Liver (tissue), 9 donors: Measurements from ENCODE around the gene CPNE5. TPM values are rescaled to one million over a fixed set of nuclear protein-coding genes. Genes with fewer than 3 reads are reported as not detected.

Source experiments
- DNase-seq: peaks from one replicate; pipeline ENCODE4 v3.0.0-alpha.2; 2017; ENCODE audit warnings: low spot score
- H3K27ac ChIP-seq, 2 donors: one replicate each; pipeline ENCODE4 v1.7.0; 2013; ENCODE audit warnings: inconsistent platforms in 2 of 2, low read length in 2 of 2, control low read depth in 1 of 2, low read depth in 1 of 2, mild to moderate bottlenecking in 1 of 2
- H3K27me3 ChIP-seq, 4 donors: one replicate each; pipeline versions ENCODE4 v1.6.1 to v1.7.0; 2013; ENCODE audit warnings: low read length in 3 of 4, inconsistent platforms in 1 of 4, mild to moderate bottlenecking in 1 of 4, moderate library complexity in 1 of 4; ENCODE audit not compliant: control insufficient read depth in 4 of 4, insufficient read depth in 4 of 4
- H3K36me3 ChIP-seq, 4 donors: one replicate each; pipeline versions ENCODE4 v1.6.1 to v1.7.0; 2013; ENCODE audit warnings: low read length in 3 of 4, mild to moderate bottlenecking in 3 of 4, low read depth in 1 of 4, moderate library complexity in 1 of 4; ENCODE audit not compliant: control insufficient read depth in 4 of 4, insufficient read depth in 3 of 4
- H3K4me1 ChIP-seq, 4 donors: one replicate each; pipeline versions ENCODE4 v1.6.1 to v1.7.0; 2013; ENCODE audit warnings: low read length in 3 of 4, mild to moderate bottlenecking in 3 of 4, moderate library complexity in 1 of 4; ENCODE audit not compliant: control insufficient read depth in 4 of 4, insufficient read depth in 4 of 4
- H3K4me3 ChIP-seq, 3 donors: one replicate each; pipeline versions ENCODE4 v1.6.1 to v1.7.0; 2013; ENCODE audit warnings: low read length in 3 of 3, control low read depth in 1 of 3, low read depth in 1 of 3, mild to moderate bottlenecking in 1 of 3
- H3K9ac ChIP-seq, 2 donors: one replicate each; pipeline ENCODE4 v1.7.0; 2013; ENCODE audit warnings: low read length in 2 of 2, mild to moderate bottlenecking in 2 of 2, moderate library complexity in 2 of 2, control low read depth in 1 of 2, low read depth in 1 of 2
- H3K9me3 ChIP-seq, 4 donors: one replicate each; pipeline versions ENCODE4 v1.6.1 to v1.7.0; 2013; ENCODE audit warnings: low read length in 3 of 4; ENCODE audit not compliant: control insufficient read depth in 4 of 4
- EGR1 ChIP-seq, 2 donors: IDR thresholded peaks; 2 replicates each; pipeline ENCODE4 v1.6.1; 2016 to 2018; ENCODE audit warnings: antibody characterized with exemption in 2 of 2, low read depth in 2 of 2
- FOXA1 ChIP-seq: IDR thresholded peaks from 2 replicates; pipeline ENCODE4 v1.6.1; 2016; ENCODE audit warnings: antibody characterized with exemption
- HNF4A ChIP-seq, 2 donors: conservative IDR thresholded peaks; 2 replicates each; pipeline ENCODE4 v1.6.1; 2016; ENCODE audit warnings: antibody characterized with exemption in 2 of 2, mild to moderate bottlenecking in 2 of 2
- HNF4G ChIP-seq: IDR thresholded peaks from 2 replicates; pipeline ENCODE4 v1.6.1; 2016; ENCODE audit warnings: antibody characterized with exemption
- RAD21 ChIP-seq, 2 donors: IDR thresholded peaks; 2 replicates each; pipeline ENCODE4 v1.6.1; 2016; ENCODE audit warnings: antibody characterized with exemption in 2 of 2, mild to moderate bottlenecking in 2 of 2
- YY1 ChIP-seq: IDR thresholded peaks from 2 replicates; pipeline ENCODE4 v1.6.1; 2016; ENCODE audit warnings: antibody characterized with exemption, mild to moderate bottlenecking
- WGBS: extraction: QIAGEN DNeasy Blood & Tissue Kit; methylation state at CpG from one replicate; pipeline ENCODE4 v1.1.7; 2013; 5-methylcytosine and 5-hydroxymethylcytosine counted together
- polyA plus RNA-seq, 2 donors: library from polyadenylated mRNA; stranded (reverse) in 1 of 2; unstranded in 1 of 2; fragments of 200-250 nt in 1 of 2; fragments of >200 nt in 1 of 2; fragmentation: Nextera tagmentation in 1 of 2; extraction: Ambion mirVana in 1 of 2; gene quantifications; one replicate each; pipeline versions ENCODE4 v1.2.1 to v1.2.3, GENCODE V29; 2013 to 2015
- total RNA-seq, 2 donors: library from RNA; depleted of rRNA; stranded (reverse); fragments of >200 nt; gene quantifications; one replicate each; pipeline ENCODE4 v1.2.3, GENCODE V29; 2014
- TF ChIP-seq, protein P1 (sequence below): IDR thresholded peaks from 2 replicates; pipeline ENCODE4 v1.6.1; 2016; ENCODE audit warnings: antibody characterized with exemption, mild to moderate bottlenecking
- TF ChIP-seq, protein P2 (sequence below): IDR thresholded peaks from 2 replicates; pipeline ENCODE4 v1.6.1; 2016; ENCODE audit warnings: antibody characterized with exemption
- TF ChIP-seq, protein P3 (sequence below): IDR thresholded peaks from 2 replicates; pipeline ENCODE4 v1.6.1; 2016; ENCODE audit warnings: antibody characterized with exemption
- TF ChIP-seq, protein P4 (sequence below): fragments of 150-350 bp; IDR thresholded peaks from 2 replicates; pipeline ENCODE4 v1.5.1; 2017; ENCODE audit warnings: improper control_type of control experiment, low read depth, low read length; ENCODE audit not compliant: missing input control
- TF ChIP-seq, protein P5 (sequence below): IDR thresholded peaks from 2 replicates; pipeline ENCODE4 v1.6.1; 2016; ENCODE audit warnings: antibody characterized with exemption
- donor health status: healthy.
- donor health status: healthy.
- donor health status: healthy.
- donor health status: healthy.
- donor health status: healthy.

CPNE5 gene
- total and polyA plus RNA-seq, 4 donors = 0.24 to 1.1 (median 0.44) TPM

DNA sequence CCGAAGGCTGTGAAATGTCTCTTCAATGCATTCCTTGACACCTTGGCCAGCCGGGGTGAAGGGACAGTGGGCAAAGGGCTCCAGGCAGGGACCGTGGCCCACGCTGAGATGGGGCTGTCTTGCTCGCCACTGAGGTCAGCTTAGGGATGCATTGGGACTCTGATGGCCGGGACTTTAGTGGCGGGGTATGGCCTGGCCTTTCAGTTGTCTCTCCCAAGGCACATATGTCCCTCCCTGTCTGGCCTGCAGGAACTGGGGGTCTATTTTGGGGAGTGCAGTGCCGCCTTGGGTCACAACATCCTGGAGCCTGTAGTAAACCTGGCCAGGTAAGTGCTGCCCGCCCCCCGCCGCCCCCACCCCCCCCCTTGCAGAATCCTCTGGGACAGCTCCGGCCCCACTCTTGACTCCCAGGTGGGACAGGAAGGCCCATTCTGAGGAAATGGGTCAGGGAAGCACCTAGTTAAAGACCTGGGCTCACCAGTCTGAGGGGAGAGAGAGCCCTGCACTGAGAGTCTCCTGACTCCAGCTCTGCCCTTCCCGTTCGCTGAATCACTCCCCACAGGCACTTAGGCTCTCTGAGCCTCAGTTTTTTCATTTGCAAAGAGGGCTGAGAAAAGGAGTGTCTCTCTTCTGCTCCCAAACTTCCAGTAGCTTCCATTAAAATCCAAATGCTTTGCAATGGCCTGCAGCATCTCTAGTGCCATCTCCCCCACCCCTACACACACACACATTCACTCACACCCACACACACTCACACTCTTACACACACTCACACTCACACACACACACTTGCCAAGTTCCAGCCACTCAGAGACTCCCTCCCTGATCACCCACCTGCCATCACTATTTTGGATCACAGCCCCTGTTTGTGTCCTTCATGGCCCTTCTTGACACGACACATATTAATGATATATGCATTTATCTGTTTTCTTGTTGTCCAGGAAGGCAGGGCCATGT is 108.5 kb downstream of the CPNE5 start:
- H3K4me1 ChIP-seq = peaks cover 0 to 3% (median 0%) of the 10 kb centered on the region in 4 donors
- WGBS = 91% methylated on average over 15 of the region's 15 CpGs
- no peak for DNase-seq
- H3K4me3 ChIP-seq = no peak overlapping the region
- no peak overlapping the region for H3K27ac ChIP-seq
- no peak for TF ChIP-seq FOXA1
- TF ChIP-seq, protein P1, sequence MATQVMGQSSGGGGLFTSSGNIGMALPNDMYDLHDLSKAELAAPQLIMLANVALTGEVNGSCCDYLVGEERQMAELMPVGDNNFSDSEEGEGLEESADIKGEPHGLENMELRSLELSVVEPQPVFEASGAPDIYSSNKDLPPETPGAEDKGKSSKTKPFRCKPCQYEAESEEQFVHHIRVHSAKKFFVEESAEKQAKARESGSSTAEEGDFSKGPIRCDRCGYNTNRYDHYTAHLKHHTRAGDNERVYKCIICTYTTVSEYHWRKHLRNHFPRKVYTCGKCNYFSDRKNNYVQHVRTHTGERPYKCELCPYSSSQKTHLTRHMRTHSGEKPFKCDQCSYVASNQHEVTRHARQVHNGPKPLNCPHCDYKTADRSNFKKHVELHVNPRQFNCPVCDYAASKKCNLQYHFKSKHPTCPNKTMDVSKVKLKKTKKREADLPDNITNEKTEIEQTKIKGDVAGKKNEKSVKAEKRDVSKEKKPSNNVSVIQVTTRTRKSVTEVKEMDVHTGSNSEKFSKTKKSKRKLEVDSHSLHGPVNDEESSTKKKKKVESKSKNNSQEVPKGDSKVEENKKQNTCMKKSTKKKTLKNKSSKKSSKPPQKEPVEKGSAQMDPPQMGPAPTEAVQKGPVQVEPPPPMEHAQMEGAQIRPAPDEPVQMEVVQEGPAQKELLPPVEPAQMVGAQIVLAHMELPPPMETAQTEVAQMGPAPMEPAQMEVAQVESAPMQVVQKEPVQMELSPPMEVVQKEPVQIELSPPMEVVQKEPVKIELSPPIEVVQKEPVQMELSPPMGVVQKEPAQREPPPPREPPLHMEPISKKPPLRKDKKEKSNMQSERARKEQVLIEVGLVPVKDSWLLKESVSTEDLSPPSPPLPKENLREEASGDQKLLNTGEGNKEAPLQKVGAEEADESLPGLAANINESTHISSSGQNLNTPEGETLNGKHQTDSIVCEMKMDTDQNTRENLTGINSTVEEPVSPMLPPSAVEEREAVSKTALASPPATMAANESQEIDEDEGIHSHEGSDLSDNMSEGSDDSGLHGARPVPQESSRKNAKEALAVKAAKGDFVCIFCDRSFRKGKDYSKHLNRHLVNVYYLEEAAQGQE = no peak
- no peak for TF ChIP-seq RAD21 (IDR thresholded peaks at IDR 0.05)
- TF ChIP-seq, protein P2, sequence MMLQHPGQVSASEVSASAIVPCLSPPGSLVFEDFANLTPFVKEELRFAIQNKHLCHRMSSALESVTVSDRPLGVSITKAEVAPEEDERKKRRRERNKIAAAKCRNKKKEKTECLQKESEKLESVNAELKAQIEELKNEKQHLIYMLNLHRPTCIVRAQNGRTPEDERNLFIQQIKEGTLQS = no peak
- TF ChIP-seq, protein P3, sequence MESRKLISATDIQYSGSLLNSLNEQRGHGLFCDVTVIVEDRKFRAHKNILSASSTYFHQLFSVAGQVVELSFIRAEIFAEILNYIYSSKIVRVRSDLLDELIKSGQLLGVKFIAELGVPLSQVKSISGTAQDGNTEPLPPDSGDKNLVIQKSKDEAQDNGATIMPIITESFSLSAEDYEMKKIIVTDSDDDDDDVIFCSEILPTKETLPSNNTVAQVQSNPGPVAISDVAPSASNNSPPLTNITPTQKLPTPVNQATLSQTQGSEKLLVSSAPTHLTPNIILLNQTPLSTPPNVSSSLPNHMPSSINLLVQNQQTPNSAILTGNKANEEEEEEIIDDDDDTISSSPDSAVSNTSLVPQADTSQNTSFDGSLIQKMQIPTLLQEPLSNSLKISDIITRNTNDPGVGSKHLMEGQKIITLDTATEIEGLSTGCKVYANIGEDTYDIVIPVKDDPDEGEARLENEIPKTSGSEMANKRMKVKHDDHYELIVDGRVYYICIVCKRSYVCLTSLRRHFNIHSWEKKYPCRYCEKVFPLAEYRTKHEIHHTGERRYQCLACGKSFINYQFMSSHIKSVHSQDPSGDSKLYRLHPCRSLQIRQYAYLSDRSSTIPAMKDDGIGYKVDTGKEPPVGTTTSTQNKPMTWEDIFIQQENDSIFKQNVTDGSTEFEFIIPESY = no peak
- no peak for TF ChIP-seq EGR1 (IDR thresholded peaks at IDR 0.05; ENCODE audit: low read depth in 2 of 2)
- TF ChIP-seq, protein P4, sequence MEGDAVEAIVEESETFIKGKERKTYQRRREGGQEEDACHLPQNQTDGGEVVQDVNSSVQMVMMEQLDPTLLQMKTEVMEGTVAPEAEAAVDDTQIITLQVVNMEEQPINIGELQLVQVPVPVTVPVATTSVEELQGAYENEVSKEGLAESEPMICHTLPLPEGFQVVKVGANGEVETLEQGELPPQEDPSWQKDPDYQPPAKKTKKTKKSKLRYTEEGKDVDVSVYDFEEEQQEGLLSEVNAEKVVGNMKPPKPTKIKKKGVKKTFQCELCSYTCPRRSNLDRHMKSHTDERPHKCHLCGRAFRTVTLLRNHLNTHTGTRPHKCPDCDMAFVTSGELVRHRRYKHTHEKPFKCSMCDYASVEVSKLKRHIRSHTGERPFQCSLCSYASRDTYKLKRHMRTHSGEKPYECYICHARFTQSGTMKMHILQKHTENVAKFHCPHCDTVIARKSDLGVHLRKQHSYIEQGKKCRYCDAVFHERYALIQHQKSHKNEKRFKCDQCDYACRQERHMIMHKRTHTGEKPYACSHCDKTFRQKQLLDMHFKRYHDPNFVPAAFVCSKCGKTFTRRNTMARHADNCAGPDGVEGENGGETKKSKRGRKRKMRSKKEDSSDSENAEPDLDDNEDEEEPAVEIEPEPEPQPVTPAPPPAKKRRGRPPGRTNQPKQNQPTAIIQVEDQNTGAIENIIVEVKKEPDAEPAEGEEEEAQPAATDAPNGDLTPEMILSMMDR = no peak
- H3K27me3 ChIP-seq = no peaks in the 10 kb centered on the region
- no peaks in the 10 kb centered on the region for H3K9me3 ChIP-seq
- H3K36me3 ChIP-seq = no peaks in the 10 kb centered on the region
- H3K9ac ChIP-seq = no peak overlapping the region

DNA sequence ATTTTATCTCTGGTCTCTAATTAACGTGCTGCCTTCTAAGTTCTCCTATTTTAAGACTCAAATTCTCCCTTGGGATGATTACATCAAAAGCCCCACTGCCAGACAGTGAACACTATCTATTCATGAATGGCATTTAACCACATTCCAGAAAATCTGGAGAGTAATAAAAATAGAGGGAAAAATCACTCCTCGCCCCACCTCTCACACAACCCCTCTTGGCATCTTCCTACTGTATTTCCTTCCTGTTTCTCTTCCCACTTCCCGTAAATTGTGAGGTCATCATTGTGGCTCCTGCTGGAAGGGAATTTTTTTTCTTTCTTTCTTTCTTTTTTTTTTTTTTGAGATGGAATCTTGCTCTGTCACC is 110.1 kb downstream of the CPNE5 start:
- no peaks in the 10 kb centered on the region for H3K4me1 ChIP-seq
- no peak overlapping the region for H3K9ac ChIP-seq
- no peak overlapping the region for H3K27ac ChIP-seq
- no peaks in the 10 kb centered on the region for H3K9me3 ChIP-seq
- no peaks in the 10 kb centered on the region for H3K36me3 ChIP-seq
- H3K4me3 ChIP-seq = no peak overlapping the region
- no peaks in the 10 kb centered on the region for H3K27me3 ChIP-seq
- no peak for DNase-seq
- 57% methylated on average over 3 of the region's 3 CpGs for WGBS
- TF ChIP-seq, protein P3 = no peak
- TF ChIP-seq, protein P2 = no peak
- TF ChIP-seq HNF4A (conservative IDR thresholded peaks at IDR 0.05) (no peak), FOXA1 (no peak), HNF4G (no peak), YY1 (no peak)
- TF ChIP-seq, protein P4 = no peak
- TF ChIP-seq, protein P5, sequence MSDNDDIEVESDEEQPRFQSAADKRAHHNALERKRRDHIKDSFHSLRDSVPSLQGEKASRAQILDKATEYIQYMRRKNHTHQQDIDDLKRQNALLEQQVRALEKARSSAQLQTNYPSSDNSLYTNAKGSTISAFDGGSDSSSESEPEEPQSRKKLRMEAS = no peak
- TF ChIP-seq, protein P1 = no peak
